ENCODE measurements around the gene MEIS2. TPM values are rescaled to one million over a fixed set of nuclear protein-coding genes. Genes with fewer than 3 reads are reported as not detected.

MEIS2 gene
- total RNA-seq, 1 experiment from 2014 or later = 9.3 TPM

DNA sequence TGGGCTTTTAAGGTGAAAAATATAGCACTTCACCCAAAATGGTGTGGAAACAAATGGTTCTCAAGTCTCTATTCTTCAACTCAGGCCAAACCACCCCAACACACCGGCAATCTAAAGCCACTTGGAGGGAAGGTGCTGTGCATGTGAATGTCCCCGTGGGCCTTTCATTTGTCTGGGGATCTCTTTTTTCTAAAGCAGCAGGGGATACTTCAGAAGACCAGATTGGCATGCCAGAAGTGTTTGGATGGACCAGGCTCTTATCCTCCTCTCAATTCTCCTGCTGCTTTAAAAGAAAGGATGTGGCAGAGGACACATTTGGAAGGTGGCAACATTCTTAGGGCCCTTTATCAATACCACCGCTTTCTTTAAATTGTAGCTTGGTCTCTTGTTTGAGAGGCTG lies 193.1 kb downstream of the MEIS2 start:
- ChIA-PET POLR2A (ENCODE audit: low non-redundant PET) (no interaction called here), CTCF (no interaction called here)
- Histone ChIP-seq H3K9me3 (ENCODE audit: low read depth, low read length, poor library complexity, severe bottlenecking) (no peaks in the 10 kb centered on the region), H3K36me3 (ENCODE audit: insufficient read depth, low read length, poor library complexity, severe bottlenecking) (no peaks in the 10 kb centered on the region), H3K27me3 (replicated peaks; ENCODE audit: insufficient read depth, low read depth, low read length, poor library complexity) (no peaks in the 10 kb centered on the region), H3K4me1 (ENCODE audit: insufficient read depth, low read length, poor library complexity, severe bottlenecking) (no peaks in the 10 kb centered on the region), H3K27ac (ENCODE audit: low read depth, low read length, poor library complexity, severe bottlenecking) (no peak overlapping the region), H3K4me3 (ENCODE audit: low read depth, low read length, poor library complexity, severe bottlenecking) (no peak overlapping the region)
- intact Hi-C loops (cut with micrococcal nuclease; ENCODE audit: unreplicated experiment) = no loop called here
- TF ChIP-seq, protein P1, sequence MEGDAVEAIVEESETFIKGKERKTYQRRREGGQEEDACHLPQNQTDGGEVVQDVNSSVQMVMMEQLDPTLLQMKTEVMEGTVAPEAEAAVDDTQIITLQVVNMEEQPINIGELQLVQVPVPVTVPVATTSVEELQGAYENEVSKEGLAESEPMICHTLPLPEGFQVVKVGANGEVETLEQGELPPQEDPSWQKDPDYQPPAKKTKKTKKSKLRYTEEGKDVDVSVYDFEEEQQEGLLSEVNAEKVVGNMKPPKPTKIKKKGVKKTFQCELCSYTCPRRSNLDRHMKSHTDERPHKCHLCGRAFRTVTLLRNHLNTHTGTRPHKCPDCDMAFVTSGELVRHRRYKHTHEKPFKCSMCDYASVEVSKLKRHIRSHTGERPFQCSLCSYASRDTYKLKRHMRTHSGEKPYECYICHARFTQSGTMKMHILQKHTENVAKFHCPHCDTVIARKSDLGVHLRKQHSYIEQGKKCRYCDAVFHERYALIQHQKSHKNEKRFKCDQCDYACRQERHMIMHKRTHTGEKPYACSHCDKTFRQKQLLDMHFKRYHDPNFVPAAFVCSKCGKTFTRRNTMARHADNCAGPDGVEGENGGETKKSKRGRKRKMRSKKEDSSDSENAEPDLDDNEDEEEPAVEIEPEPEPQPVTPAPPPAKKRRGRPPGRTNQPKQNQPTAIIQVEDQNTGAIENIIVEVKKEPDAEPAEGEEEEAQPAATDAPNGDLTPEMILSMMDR (conservative IDR thresholded peaks at IDR 0.05; ENCODE audit: low read depth, low read length) = no peak
- TF ChIP-seq EZH2 (IDR thresholded peaks at IDR 0.05; ENCODE audit: borderline replicate concordance, low read depth, low read length, poor library complexity, severe bottlenecking) = no peak
- BruUV-seq (replicated peaks) = no TSS peak
- no peak for DNase-seq (ENCODE audit: low spot score)

DNA sequence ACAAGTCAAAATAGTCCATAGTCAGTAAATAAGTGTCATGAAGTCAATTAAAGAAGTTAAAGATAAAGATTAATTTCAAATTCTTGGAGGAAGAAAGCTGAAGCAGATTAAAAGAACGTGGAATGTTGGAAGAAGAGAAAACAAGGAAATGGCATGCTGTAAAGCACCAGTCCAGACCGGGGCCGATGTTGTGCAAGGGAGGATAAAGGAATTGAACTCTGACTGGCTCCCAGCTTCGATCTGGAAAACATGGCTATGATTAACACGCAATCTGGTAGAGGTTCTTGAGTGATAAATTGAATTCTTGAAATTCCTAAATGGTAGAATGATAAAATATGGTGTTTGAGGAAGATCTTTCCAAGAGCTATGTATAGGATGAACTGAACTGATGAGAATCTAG lies 194.4 kb downstream of the MEIS2 start:
- no peak overlapping the region for H3K4me3 ChIP-seq (ENCODE audit: low read depth, low read length, poor library complexity, severe bottlenecking)

DNA sequence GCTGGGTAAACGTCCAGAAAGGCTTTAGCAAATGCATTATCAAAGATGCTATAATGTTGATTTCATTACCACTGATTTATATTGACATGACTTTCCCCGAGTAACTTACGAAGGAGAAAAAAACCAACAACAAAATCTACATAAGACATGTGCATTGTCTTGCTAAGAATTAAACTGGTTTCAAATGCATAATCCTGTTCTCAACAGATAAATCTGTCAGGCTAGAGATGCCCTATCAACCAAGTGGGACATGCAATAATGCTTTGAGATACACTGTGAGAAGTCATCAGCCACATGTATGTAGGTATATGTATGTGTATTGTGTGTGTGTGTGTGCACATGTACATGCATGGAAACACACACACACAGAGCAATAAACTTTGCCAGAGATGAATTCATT lies 195.6 kb downstream of the MEIS2 start:
- no peak for DNase-seq (ENCODE audit: low spot score)
- intact Hi-C loops (cut with micrococcal nuclease; ENCODE audit: unreplicated experiment) = no loop called here
- Histone ChIP-seq H3K9me3 (ENCODE audit: low read depth, low read length, poor library complexity, severe bottlenecking) (no peaks in the 10 kb centered on the region), H3K4me1 (ENCODE audit: insufficient read depth, low read length, poor library complexity, severe bottlenecking) (no peaks in the 10 kb centered on the region), H3K27me3 (replicated peaks; ENCODE audit: insufficient read depth, low read depth, low read length, poor library complexity) (no peaks in the 10 kb centered on the region), H3K27ac (ENCODE audit: low read depth, low read length, poor library complexity, severe bottlenecking) (no peak overlapping the region), H3K36me3 (ENCODE audit: insufficient read depth, low read length, poor library complexity, severe bottlenecking) (no peaks in the 10 kb centered on the region), H3K4me3 (ENCODE audit: low read depth, low read length, poor library complexity, severe bottlenecking) (no peak overlapping the region)
- POLR2A ChIA-PET (ENCODE audit: low non-redundant PET) = no interaction called here
- CTCF ChIA-PET = no interaction called here
- TF ChIP-seq EZH2 (IDR thresholded peaks at IDR 0.05; ENCODE audit: borderline replicate concordance, low read depth, low read length, poor library complexity, severe bottlenecking) = no peak
- BruUV-seq (replicated peaks) = no TSS peak

More for the DNA sequence above, 194.4 kb downstream of the MEIS2 start:
- no peaks in the 10 kb centered on the region for H3K36me3 ChIP-seq (ENCODE audit: insufficient read depth, low read length, poor library complexity, severe bottlenecking)
- DNase-seq (ENCODE audit: low spot score) = no peak
- H3K9me3 ChIP-seq (ENCODE audit: low read depth, low read length, poor library complexity, severe bottlenecking) = no peaks in the 10 kb centered on the region
- CTCF ChIA-PET = no interaction called here
- intact Hi-C loops (cut with micrococcal nuclease; ENCODE audit: unreplicated experiment) = no loop called here
- H3K27ac ChIP-seq (ENCODE audit: low read depth, low read length, poor library complexity, severe bottlenecking) = no peak overlapping the region
- POLR2A ChIA-PET (ENCODE audit: low non-redundant PET) = no interaction called here
- no peak for TF ChIP-seq EZH2 (IDR thresholded peaks at IDR 0.05; ENCODE audit: borderline replicate concordance, low read depth, low read length, poor library complexity, severe bottlenecking)
- TF ChIP-seq, protein P1 (conservative IDR thresholded peaks at IDR 0.05; ENCODE audit: low read depth, low read length) = no peak
- no TSS peak for BruUV-seq (replicated peaks)
- H3K4me1 ChIP-seq (ENCODE audit: insufficient read depth, low read length, poor library complexity, severe bottlenecking) = no peaks in the 10 kb centered on the region
- no peaks in the 10 kb centered on the region for H3K27me3 ChIP-seq (replicated peaks; ENCODE audit: insufficient read depth, low read depth, low read length, poor library complexity)

DNA sequence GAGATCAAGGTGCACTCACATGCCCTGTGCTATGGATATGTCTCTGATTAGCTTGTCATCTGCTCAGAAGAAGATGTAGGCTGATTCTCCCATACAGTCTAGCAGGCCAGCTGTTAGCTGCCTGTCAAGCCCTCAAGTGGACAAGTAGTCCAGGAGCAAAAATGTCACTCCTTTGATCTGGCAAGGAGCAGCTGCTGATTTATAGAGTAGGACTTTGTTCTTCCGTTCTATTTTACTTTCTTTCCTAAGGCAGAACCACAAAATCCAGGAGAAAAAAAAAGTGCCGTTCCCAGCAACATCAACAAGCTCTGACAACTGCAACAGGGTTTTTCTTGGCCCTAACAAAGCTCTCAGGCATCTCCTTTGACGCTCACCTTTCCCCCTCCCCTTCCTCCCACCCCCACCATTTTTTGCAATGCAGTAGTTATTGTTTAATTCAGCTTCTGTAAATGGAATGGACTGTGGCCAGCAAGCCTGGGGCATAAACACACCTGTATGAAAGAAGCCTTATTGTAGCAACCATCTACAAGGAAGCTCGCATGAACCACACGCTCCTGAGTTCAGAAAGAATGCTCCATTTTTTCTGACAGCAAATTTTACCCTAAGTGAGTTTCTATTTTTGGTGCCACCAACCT lies 196.3 kb downstream of the MEIS2 start:
- POLR2A ChIA-PET (ENCODE audit: low non-redundant PET) = no interaction called here
- Histone ChIP-seq H3K27me3 (replicated peaks; ENCODE audit: insufficient read depth, low read depth, low read length, poor library complexity) (no peaks in the 10 kb centered on the region), H3K9me3 (ENCODE audit: low read depth, low read length, poor library complexity, severe bottlenecking) (no peaks in the 10 kb centered on the region), H3K4me1 (ENCODE audit: insufficient read depth, low read length, poor library complexity, severe bottlenecking) (no peaks in the 10 kb centered on the region), H3K4me3 (ENCODE audit: low read depth, low read length, poor library complexity, severe bottlenecking) (no peak overlapping the region), H3K27ac (ENCODE audit: low read depth, low read length, poor library complexity, severe bottlenecking) (no peak overlapping the region), H3K36me3 (ENCODE audit: insufficient read depth, low read length, poor library complexity, severe bottlenecking) (no peaks in the 10 kb centered on the region)
- intact Hi-C loops (cut with micrococcal nuclease; ENCODE audit: unreplicated experiment) = no loop called here
- no peak for DNase-seq (ENCODE audit: low spot score)
- CTCF ChIA-PET = no interaction called here
- BruUV-seq (replicated peaks) = no TSS peak
- TF ChIP-seq, protein P1 (conservative IDR thresholded peaks at IDR 0.05; ENCODE audit: low read depth, low read length) = no peak
- TF ChIP-seq EZH2 (IDR thresholded peaks at IDR 0.05; ENCODE audit: borderline replicate concordance, low read depth, low read length, poor library complexity, severe bottlenecking) = no peak

All from A673 (cell line).